HUES64 (cell line): ENCODE data around the gene TSPYL2.
A peak's percentile ranks its signal among the peaks of the same experiment; 100 is the strongest.

Experiments
- H3K27ac ChIP-seq: 2 replicates; pipeline ENCODE4 v1.7.0; 2013; ENCODE audit warnings: low read depth, low read length, inconsistent platforms
- H3K27me3 ChIP-seq: 2 replicates; pipeline ENCODE4 v1.6.1; 2013; ENCODE audit warnings: mild to moderate bottlenecking, low read length; ENCODE audit not compliant: insufficient read depth
- H3K36me3 ChIP-seq: 2 replicates; pipeline ENCODE4 v1.6.1; 2013; ENCODE audit warnings: mild to moderate bottlenecking, low read length; ENCODE audit not compliant: insufficient read depth
- H3K4me1 ChIP-seq: 2 replicates; pipeline ENCODE4 v1.6.1; 2013; ENCODE audit warnings: mild to moderate bottlenecking, low read length, moderate library complexity; ENCODE audit not compliant: insufficient read depth
- H3K4me3 ChIP-seq: 2 replicates; pipeline ENCODE4 v1.5.1; 2013; ENCODE audit warnings: mild to moderate bottlenecking, low read length, moderate library complexity
- H3K9ac ChIP-seq: 2 replicates; pipeline ENCODE4 v1.6.1; 2013; ENCODE audit warnings: mild to moderate bottlenecking, low read depth, low read length
- H3K9me3 ChIP-seq: 2 replicates; pipeline ENCODE4 v1.6.1; 2013; ENCODE audit warnings: low read depth, low read length; ENCODE audit not compliant: insufficient read depth
- WGBS: fragments of 150-250, 120-280 bp; methylation state at CpG from one replicate; pipeline ENCODE4 v1.1.7; 2013; ENCODE audit warnings: missing lambda C conversion rate; 5-methylcytosine and 5-hydroxymethylcytosine counted together

The TSPYL2 gene

DNA sequence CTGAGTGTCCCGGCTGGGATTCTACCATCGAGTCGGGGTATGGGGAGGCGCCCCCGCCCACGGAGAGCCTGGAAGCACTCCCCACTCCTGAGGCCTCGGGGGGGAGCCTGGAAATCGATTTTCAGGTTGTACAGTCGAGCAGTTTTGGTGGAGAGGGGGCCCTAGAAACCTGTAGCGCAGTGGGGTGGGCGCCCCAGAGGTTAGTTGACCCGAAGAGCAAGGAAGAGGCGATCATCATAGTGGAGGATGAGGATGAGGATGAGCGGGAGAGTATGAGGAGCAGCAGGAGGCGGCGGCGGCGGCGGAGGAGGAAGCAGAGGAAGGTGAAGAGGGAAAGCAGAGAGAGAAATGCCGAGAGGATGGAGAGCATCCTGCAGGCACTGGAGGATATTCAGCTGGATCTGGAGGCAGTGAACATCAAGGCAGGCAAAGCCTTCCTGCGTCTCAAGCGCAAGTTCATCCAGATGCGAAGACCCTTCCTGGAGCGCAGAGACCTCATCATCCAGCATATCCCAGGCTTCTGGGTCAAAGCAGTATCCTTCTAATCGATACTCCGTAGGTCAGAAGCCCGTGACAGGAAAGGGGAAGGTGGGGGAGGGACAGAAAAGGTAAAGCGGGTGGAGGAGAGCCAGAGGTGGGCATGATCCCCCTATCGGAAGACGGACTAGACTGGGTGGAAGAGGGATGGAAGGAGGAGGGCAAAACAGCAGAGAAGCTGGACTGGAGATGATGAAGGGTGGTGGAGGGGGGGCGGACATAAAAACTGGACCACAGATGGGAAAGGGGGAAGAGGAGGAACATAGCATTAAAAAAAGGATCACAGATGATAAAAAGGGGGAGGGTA lies 828 bp downstream of the TSPYL2 start:
- H3K27ac ChIP-seq: peak overlapping the region; percentile 84; the same call in 1 of the 2 replicates

DNA sequence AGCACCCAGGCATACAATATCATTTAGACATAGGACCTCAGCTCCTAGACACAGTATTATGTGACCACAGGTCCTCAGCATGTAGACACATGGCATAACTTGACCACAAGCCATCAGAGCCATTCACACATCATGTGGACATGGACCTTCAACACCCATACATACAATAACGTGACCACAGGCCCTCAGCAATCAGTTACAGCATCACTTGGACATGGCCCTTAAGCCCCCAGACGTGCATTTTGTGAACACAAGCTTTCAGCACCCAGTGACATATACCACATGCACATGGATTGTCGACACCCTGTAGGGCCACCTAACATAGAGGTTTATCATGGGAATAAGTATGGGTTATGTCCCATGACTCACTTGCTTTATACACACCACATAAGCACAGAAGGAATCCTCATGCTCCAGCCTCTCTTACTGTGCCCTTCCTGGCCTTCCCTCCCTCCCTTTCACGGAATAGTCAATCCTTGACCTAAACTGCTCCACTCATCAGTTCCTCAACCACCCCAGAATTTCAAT lies 1.9 kb downstream of the TSPYL2 start:
- Histone ChIP-seq H3K27me3 (no peaks in the 10 kb centered on the region), H3K27ac (no peak overlapping the region), H3K9ac (no peak overlapping the region), H3K9me3 (no peaks in the 10 kb centered on the region), H3K36me3 (peaks cover 32% of the 10 kb centered on the region), H3K4me3 (no peak overlapping the region), H3K4me1 (peaks cover 4% of the 10 kb centered on the region; the same call in 1 of the 2 replicates)
- WGBS: 89% methylated on average over 3 of the region's 4 CpGs

More for the DNA sequence above, 828 bp downstream of the TSPYL2 start:
- H3K4me3 ChIP-seq: peak overlapping the region; percentile 72
- 9% methylated on average over 30 of the region's 31 CpGs for WGBS
- no peaks in the 10 kb centered on the region for H3K27me3 ChIP-seq
- peaks cover 4% of the 10 kb centered on the region; the same call in 1 of the 2 replicates for H3K4me1 ChIP-seq
- no peaks in the 10 kb centered on the region for H3K9me3 ChIP-seq
- peak overlapping the region; percentile 72 for H3K9ac ChIP-seq
- peaks cover 32% of the 10 kb centered on the region for H3K36me3 ChIP-seq

DNA sequence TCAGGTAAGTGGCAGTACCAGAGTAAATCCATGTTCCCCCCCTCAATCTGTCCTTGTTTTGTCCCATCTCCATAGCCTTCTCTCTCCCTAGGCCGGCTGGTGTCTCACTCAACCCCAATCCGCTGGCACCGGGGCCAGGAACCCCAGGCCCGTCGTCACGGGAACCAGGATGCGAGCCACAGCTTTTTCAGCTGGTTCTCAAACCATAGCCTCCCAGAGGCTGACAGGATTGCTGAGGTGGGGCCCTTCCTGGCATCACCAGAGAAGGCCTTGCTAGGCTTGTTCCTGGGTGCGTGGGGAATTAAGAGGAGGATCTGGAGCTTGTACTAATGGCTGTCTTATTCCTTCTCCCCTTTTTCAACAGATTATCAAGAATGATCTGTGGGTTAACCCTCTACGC lies 2.7 kb downstream of the TSPYL2 start:
- Histone ChIP-seq H3K9ac (no peak overlapping the region), H3K36me3 (peaks cover 32% of the 10 kb centered on the region), H3K9me3 (no peaks in the 10 kb centered on the region), H3K4me3 (no peak overlapping the region), H3K27ac (no peak overlapping the region), H3K4me1 (peaks cover 4% of the 10 kb centered on the region; the same call in 1 of the 2 replicates), H3K27me3 (no peaks in the 10 kb centered on the region)
- WGBS: 98% methylated on average over 8 of the region's 9 CpGs

DNA sequence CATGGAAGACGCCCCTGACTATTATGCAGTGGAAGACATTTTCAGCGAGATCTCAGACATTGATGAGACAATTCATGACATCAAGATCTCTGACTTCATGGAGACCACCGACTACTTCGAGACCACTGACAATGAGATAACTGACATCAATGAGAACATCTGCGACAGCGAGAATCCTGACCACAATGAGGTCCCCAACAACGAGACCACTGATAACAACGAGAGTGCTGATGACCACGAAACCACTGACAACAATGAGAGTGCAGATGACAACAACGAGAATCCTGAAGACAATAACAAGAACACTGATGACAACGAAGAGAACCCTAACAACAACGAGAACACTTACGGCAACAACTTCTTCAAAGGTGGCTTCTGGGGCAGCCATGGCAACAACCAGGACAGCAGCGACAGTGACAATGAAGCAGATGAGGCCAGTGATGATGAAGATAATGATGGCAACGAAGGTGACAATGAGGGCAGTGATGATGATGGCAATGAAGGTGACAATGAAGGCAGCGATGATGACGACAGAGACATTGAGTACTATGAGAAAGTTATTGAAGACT lies 3.6 kb downstream of the TSPYL2 start:
- Histone ChIP-seq H3K4me1 (peaks cover 2% of the 10 kb centered on the region; the same call in 1 of the 2 replicates), H3K4me3 (no peak overlapping the region), H3K9me3 (no peaks in the 10 kb centered on the region)

DNA sequence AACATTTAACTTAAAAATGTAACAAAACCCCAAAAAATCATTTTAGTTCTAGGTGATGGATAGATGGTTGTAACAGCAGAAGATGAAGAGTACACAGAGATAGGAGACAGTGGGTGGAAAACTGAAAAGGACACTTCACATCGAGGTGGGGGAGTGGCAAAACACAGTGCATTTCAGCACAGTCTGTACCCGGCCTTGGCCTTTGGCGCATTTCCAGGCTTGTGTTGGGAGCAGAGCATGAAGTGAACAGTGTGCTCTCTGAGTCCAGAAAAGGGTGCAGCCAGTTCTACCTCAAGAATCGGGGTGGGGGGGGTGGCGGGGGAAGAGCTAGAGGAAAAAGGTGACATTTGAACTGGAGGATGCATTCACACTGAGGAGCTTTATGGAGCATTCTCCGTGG lies 4.3 kb downstream of the TSPYL2 start:
- WGBS: 89% methylated on average over 6 of the region's 6 CpGs
- Histone ChIP-seq H3K9ac (no peak overlapping the region), H3K9me3 (no peaks in the 10 kb centered on the region), H3K27me3 (no peaks in the 10 kb centered on the region), H3K4me3 (no peak overlapping the region), H3K27ac (no peak overlapping the region), H3K4me1 (no peaks in the 10 kb centered on the region), H3K36me3 (peaks cover 32% of the 10 kb centered on the region)

More for the DNA sequence above, 3.6 kb downstream of the TSPYL2 start:
- no peak overlapping the region for H3K27ac ChIP-seq
- peaks cover 32% of the 10 kb centered on the region for H3K36me3 ChIP-seq
- H3K9ac ChIP-seq: no peak overlapping the region
- 94% methylated on average over 17 of the region's 17 CpGs for WGBS
- H3K27me3 ChIP-seq: no peaks in the 10 kb centered on the region

DNA sequence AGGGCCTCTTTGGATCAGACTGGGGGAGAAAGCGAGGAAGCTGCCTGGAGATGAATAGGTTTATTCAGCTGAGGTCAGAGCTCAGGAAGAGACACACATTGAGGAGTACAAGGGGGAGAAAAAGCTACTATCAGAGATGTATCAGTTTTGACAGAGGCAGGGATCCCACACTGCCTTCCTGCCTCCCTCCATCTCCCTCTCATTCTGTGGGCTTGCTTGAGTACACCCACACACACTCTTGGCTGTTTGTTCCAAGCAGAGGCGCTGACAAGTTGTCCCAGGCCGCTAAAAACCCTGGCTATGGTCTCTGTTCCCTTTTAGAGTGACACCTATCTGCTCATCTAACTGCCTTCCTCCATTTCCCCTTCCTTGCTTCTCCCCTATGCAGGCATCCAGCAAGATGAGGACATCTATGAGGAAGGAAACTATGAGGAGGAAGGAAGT lies 5.2 kb downstream of the TSPYL2 start:
- Histone ChIP-seq H3K27me3 (no peaks in the 10 kb centered on the region), H3K4me1 (no peaks in the 10 kb centered on the region), H3K9ac (no peak overlapping the region), H3K27ac (no peak overlapping the region), H3K4me3 (no peak overlapping the region), H3K9me3 (no peaks in the 10 kb centered on the region), H3K36me3 (peaks cover 32% of the 10 kb centered on the region)
- WGBS: 83% methylated on average over 3 of the region's 3 CpGs

DNA sequence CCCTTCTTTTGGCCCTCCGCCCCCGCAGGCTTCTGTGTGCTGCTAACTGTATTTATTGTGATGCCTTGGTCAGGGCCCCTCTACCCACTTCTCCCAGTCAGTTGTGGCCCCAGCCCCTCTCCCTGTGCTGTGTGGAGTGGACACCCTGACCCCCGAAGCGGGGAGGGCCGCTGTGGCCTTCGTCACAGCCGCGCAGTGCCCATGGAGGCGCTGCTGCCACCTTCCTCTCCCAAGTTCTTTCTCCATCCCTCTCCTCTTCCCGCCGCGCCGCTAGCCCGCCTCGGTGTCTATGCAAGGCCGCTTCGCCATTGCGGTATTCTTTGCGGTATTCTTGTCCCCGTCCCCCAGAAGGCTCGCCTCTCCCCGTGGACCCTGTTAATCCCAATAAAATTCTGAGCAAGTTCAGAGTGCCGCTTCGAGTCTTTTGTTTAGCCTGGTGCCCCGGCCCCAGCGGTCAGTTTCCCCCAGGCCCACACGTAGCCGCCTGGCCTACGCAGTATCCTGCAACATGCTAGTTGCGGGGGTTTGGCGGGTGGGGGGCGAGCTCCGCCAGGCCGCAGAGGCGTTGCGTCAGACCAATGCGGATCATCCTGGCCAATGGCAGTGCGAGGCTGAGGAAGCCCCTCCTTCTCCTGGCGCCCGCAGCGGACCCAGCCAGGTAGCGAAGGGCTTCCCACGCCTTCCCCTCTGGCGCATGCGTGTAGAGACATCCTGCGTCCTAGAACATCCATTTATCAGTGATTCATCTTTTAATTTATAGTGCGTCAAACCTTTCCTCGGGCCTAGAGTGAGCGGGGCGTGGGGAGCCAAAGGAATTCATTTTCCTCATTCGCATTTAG lies 6.2 kb downstream of the TSPYL2 start:
- Histone ChIP-seq H3K27ac (peak overlapping the region; percentile 74), H3K9ac (peak overlapping the region; percentile 81), H3K9me3 (no peaks in the 10 kb centered on the region), H3K36me3 (peaks cover 32% of the 10 kb centered on the region), H3K4me3 (peak overlapping the region; percentile 78), H3K4me1 (no peaks in the 10 kb centered on the region), H3K27me3 (no peaks in the 10 kb centered on the region)
- WGBS: 21% methylated on average over 49 of the region's 51 CpGs

DNA sequence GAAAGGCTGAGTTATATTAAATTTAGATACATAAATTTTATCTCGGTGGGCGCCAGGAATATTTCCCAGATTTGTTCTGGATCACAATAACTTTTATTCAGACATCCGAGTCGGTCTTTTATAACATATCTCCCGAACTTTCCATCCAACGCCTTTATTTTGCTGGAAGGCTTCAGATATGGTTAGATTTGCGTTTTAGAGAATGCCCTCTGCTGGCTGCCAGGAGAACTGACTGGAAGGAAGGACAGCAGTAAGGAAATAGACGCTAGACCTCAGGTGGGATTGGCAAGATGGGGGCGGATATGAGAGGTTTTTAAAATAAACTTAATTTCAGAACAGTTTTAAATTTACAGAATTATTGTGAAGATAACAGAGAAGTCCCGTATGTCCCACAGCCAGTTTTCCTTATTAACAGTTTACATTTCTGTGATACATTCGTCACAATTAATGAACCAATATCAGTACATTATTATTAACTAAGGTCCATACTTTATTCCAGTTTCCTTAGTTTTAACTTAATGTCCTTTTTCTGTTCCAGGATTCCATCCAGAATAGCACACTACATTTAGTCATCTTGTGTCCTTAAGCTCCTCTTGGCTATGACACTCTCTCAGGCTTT lies 7.2 kb downstream of the TSPYL2 start:
- Histone ChIP-seq H3K27me3 (no peaks in the 10 kb centered on the region), H3K4me1 (no peaks in the 10 kb centered on the region), H3K36me3 (peaks cover 26% of the 10 kb centered on the region), H3K4me3 (peak overlapping the region; percentile 78), H3K9me3 (no peaks in the 10 kb centered on the region), H3K27ac (no peak overlapping the region), H3K9ac (peak overlapping the region; percentile 43; the same call in 1 of the 2 replicates)
- WGBS: 24% methylated on average over 4 of the region's 11 CpGs

DNA sequence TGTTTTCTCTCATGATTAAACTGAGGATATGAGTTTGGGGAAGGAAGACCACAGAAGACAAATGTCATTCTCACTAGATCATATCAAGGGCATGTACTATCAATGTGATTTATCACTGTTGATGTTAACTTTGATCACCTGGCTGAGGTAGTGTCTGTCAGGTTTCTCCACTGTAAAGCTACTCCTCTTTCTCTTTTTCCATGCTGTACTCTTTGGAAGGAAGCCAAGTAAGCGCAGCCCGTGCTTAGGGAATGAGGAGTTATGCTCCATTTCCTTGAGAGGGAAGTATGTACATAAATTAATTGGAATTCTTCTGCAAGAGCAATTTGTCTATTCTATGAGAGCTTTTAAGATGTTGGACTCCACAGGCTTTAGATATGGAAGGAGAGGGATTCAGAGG lies 7.8 kb downstream of the TSPYL2 start:
- Histone ChIP-seq H3K9ac (no peak overlapping the region), H3K27ac (no peak overlapping the region), H3K36me3 (peaks cover 20% of the 10 kb centered on the region), H3K9me3 (no peaks in the 10 kb centered on the region), H3K4me1 (no peaks in the 10 kb centered on the region), H3K27me3 (no peaks in the 10 kb centered on the region), H3K4me3 (no peak overlapping the region)
- WGBS: 100% methylated on average over 1 of the region's 2 CpGs

DNA sequence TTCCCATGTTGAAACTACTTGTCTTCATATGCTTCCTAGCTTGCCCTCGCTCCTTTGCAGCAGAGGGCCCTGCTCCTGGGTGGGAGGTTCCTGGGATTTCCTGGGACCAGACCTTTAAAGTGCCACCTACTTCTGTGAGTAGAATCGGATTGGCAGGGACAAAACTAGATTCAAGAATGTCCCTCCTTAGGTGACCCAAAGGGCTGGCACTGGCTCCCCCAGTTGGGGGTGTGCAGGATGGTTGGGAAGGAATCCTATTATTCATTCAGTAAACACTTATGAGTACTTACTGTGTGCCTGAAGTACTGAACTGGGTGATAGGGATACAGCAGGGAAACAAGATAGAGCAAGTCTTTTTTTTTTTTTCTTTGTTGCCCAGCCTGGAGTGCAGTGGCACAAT lies 9.2 kb downstream of the TSPYL2 start:
- no peak overlapping the region for H3K9ac ChIP-seq
- WGBS: 90% methylated on average over 2 of the region's 2 CpGs
- no peaks in the 10 kb centered on the region for H3K27me3 ChIP-seq
- peaks cover 5% of the 10 kb centered on the region for H3K36me3 ChIP-seq
- no peak overlapping the region for H3K4me3 ChIP-seq
- no peak overlapping the region for H3K27ac ChIP-seq
- no peaks in the 10 kb centered on the region for H3K4me1 ChIP-seq
- no peaks in the 10 kb centered on the region for H3K9me3 ChIP-seq
